ENCODE measurements around the gene ATAT1. TPM values are rescaled to one million over a fixed set of nuclear protein-coding genes. Genes with fewer than 3 reads are reported as not detected.

Gene ATAT1
- total and polyA plus RNA-seq, 9 of the 15 experiments (the other 6 are each of a cell fraction or from before 2014, with no cell fraction given): 0.65 to 5.8 (median 1.6) TPM

GRCh38 chr6:30598912-30599624, 27.6 kb upstream of the ATAT1 start (continued):
- TF ChIP-seq PKNOX1 (IDR thresholded peaks at IDR 0.05) (peak; percentile 55), RBM34 (IDR thresholded peaks at IDR 0.05; ENCODE audit: borderline replicate concordance, insufficient read depth, low read length) (no peak), POLR2AphosphoS2 (IDR thresholded peaks at IDR 0.05; ENCODE audit: low read length) (peak; percentile 67; the same call in 1 of the 2 replicates), RBM15 (IDR thresholded peaks at IDR 0.05; ENCODE audit: insufficient read depth, low read length) (no peak), POLR2A (conservative IDR thresholded peaks at IDR 0.05) (peak; percentile 56), SIRT6 (IDR thresholded peaks at IDR 0.05; ENCODE audit: low read depth, low read length) (no peak), PTRF (tag; IDR thresholded peaks at IDR 0.05) (no peak)
- TF ChIP-seq, protein P1, sequence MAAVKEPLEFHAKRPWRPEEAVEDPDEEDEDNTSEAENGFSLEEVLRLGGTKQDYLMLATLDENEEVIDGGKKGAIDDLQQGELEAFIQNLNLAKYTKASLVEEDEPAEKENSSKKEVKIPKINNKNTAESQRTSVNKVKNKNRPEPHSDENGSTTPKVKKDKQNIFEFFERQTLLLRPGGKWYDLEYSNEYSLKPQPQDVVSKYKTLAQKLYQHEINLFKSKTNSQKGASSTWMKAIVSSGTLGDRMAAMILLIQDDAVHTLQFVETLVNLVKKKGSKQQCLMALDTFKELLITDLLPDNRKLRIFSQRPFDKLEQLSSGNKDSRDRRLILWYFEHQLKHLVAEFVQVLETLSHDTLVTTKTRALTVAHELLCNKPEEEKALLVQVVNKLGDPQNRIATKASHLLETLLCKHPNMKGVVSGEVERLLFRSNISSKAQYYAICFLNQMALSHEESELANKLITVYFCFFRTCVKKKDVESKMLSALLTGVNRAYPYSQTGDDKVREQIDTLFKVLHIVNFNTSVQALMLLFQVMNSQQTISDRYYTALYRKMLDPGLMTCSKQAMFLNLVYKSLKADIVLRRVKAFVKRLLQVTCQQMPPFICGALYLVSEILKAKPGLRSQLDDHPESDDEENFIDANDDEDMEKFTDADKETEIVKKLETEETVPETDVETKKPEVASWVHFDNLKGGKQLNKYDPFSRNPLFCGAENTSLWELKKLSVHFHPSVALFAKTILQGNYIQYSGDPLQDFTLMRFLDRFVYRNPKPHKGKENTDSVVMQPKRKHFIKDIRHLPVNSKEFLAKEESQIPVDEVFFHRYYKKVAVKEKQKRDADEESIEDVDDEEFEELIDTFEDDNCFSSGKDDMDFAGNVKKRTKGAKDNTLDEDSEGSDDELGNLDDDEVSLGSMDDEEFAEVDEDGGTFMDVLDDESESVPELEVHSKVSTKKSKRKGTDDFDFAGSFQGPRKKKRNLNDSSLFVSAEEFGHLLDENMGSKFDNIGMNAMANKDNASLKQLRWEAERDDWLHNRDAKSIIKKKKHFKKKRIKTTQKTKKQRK (IDR thresholded peaks at IDR 0.05; ENCODE audit: borderline replicate concordance, low read depth, low read length): no peak

Measured in K562 (cell line).